Fibroblast of lung (primary cell): ENCODE data around the gene IHH. TPM values are rescaled to one million over a fixed set of nuclear protein-coding genes. Genes with fewer than 3 reads are reported as not detected.
A peak's percentile ranks its signal among the peaks of the same experiment; 100 is the strongest.

Source experiments
- DNase-seq, 2 donors: peaks; one replicate each; pipeline versions ENCODE4 v3.0.0 to v3.0.0-alpha.2; 2010; ENCODE audit warnings: low read depth in 2 of 2
- H2AFZ ChIP-seq: 2 replicates; pipeline ENCODE4 v1.5.1; 2012; ENCODE audit warnings: low read length, control low read depth, inconsistent platforms
- H3K27ac ChIP-seq: 2 replicates; pipeline ENCODE4 v1.5.1; 2011; ENCODE audit warnings: low read length, control low read depth; ENCODE audit not compliant: insufficient read depth
- H3K27me3 ChIP-seq: 2 replicates; pipeline ENCODE4 v1.5.1; 2011; ENCODE audit warnings: mild to moderate bottlenecking, low read length; ENCODE audit not compliant: control insufficient read depth, insufficient read depth
- H3K36me3 ChIP-seq: 2 replicates; pipeline ENCODE4 v1.5.1; 2011; ENCODE audit warnings: low read length; ENCODE audit not compliant: control insufficient read depth, insufficient read depth
- H3K4me1 ChIP-seq: 2 replicates; pipeline ENCODE4 v1.5.1; 2011; ENCODE audit warnings: low read length; ENCODE audit not compliant: control insufficient read depth, insufficient read depth; ENCODE audit errors: extremely low read depth
- H3K4me2 ChIP-seq: 2 replicates; pipeline ENCODE4 v1.5.1; 2011; ENCODE audit warnings: low read length, control low read depth; ENCODE audit not compliant: insufficient read depth; ENCODE audit errors: extremely low read depth
- H3K4me3 ChIP-seq, 4 experiments: fragments of 200-600 bp in 1 of 4; sonication (generic) in 1 of 4; replicated peaks in 1 of 4; 2 replicates each; pipeline ENCODE4 v1.5.1; 2011 to 2016; ENCODE audit warnings: low read length in 4 of 4, low read depth in 3 of 4, mild to moderate bottlenecking in 3 of 4, control low read depth in 2 of 4, inconsistent platforms in 1 of 4, mixed read lengths in 1 of 4; ENCODE audit not compliant: insufficient read depth in 1 of 4; ENCODE audit errors: control extremely low read depth in 1 of 4
- H3K79me2 ChIP-seq: 2 replicates; pipeline ENCODE4 v1.5.1; 2012; ENCODE audit warnings: mild to moderate bottlenecking, low read length, inconsistent platforms; ENCODE audit not compliant: control insufficient read depth, insufficient read depth
- H3K9ac ChIP-seq: 2 replicates; pipeline ENCODE4 v1.5.1; 2011; ENCODE audit warnings: mild to moderate bottlenecking, low read length, control low read depth; ENCODE audit not compliant: insufficient read depth
- H3K9me3 ChIP-seq: 2 replicates; pipeline ENCODE4 v1.5.1; 2012; ENCODE audit warnings: low read depth, low read length; ENCODE audit not compliant: control insufficient read depth, insufficient read depth
- H4K20me1 ChIP-seq: 2 replicates; pipeline ENCODE4 v1.5.1; 2011; ENCODE audit warnings: low read length; ENCODE audit not compliant: control insufficient read depth, insufficient read depth; ENCODE audit errors: extremely low read depth
- EZH2 ChIP-seq: IDR thresholded peaks from 2 replicates; pipeline ENCODE4 v1.5.1; 2012; ENCODE audit warnings: low read length, control low read depth, mild to moderate bottlenecking; ENCODE audit errors: missing control alignments
- polyA plus RNA-seq, 2 donors: library from polyadenylated mRNA; depleted of rRNA in 1 of 2; stranded (reverse) in 1 of 2; unstranded in 1 of 2; fragments of >200 nt; gene quantifications; 2 replicates each; pipeline ENCODE4 v1.2.1, GENCODE V29; 2011 to 2012; ENCODE audit warnings: missing spikeins in 1 of 2
- total RNA-seq: library from RNA; depleted of rRNA; stranded (reverse); fragments of >200 nt; gene quantifications from 2 replicates; pipeline ENCODE4 v1.2.1, GENCODE V29; 2014
- TF ChIP-seq, protein P1 (sequence below), 2 donors: IDR thresholded peaks in 1 of 2; conservative IDR thresholded peaks in 1 of 2; 1 replicate in 1 of 2; 2 replicates in 1 of 2; pipeline ENCODE4 v1.5.1; 2011 to 2012; ENCODE audit warnings: low read length in 2 of 2, control low read depth in 1 of 2, inconsistent platforms in 1 of 2, low read depth in 1 of 2, mild to moderate bottlenecking in 1 of 2

IHH gene
- total and polyA plus RNA-seq, 2 donors (not counting 1 experiment from before 2014, with no cell fraction given): not detected

DNA sequence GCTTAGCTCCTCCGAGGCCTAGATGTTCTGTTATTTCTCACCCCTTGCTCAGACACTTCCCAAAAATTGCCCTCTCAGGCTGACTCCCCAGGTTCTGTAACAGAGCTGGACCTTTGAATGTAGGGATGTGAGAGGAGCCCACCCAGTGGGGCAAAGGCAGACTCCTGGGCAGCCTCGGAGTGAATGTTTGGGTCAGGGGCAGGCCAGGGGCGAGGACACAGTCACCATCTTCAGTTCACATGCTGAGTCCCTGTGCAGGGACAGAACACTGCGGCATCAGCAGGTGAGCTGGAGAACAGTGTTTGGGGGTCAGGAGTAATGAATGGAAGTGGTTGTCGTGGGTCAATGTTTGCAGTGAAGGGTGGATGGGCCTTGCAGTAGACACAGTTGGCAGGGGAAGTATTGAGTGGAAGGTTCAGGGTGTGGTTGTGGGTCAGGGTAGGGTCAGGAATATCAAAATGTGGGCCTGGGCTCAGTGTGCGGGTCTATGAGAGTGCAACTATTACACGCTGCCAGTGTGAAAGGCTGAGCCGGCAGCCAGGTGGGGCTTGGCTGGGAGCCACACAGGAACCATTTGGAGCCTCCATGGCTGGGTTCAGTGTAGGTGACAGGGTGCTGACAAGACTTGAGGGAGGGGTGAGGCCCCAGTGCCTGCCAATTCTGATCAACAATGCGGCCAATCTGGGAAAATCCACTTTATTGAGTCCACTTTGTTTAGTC, 4.4 kb downstream of the IHH start:
- Histone ChIP-seq H3K27me3 (peaks cover 54% of the 10 kb centered on the region), H2AFZ (no peak overlapping the region), H3K36me3 (no peaks in the 10 kb centered on the region), H3K9me3 (no peaks in the 10 kb centered on the region), H3K9ac (no peak overlapping the region), H3K4me3 (no peak overlapping the region), H3K27ac (no peak overlapping the region), H3K79me2 (no peaks in the 10 kb centered on the region), H3K4me1 (no peaks in the 10 kb centered on the region), H3K4me2 (no peak overlapping the region), H4K20me1 (no peaks in the 10 kb centered on the region)
- DNase-seq: no peak
- TF ChIP-seq, protein P1, sequence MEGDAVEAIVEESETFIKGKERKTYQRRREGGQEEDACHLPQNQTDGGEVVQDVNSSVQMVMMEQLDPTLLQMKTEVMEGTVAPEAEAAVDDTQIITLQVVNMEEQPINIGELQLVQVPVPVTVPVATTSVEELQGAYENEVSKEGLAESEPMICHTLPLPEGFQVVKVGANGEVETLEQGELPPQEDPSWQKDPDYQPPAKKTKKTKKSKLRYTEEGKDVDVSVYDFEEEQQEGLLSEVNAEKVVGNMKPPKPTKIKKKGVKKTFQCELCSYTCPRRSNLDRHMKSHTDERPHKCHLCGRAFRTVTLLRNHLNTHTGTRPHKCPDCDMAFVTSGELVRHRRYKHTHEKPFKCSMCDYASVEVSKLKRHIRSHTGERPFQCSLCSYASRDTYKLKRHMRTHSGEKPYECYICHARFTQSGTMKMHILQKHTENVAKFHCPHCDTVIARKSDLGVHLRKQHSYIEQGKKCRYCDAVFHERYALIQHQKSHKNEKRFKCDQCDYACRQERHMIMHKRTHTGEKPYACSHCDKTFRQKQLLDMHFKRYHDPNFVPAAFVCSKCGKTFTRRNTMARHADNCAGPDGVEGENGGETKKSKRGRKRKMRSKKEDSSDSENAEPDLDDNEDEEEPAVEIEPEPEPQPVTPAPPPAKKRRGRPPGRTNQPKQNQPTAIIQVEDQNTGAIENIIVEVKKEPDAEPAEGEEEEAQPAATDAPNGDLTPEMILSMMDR (conservative IDR thresholded peaks at IDR 0.05 in 1 of 2, IDR thresholded peaks at IDR 0.05 in 1 of 2; ENCODE audit: low read depth in 1 of 2, low read length in 2 of 2): no peak
- TF ChIP-seq EZH2: peak; percentile 2

DNA sequence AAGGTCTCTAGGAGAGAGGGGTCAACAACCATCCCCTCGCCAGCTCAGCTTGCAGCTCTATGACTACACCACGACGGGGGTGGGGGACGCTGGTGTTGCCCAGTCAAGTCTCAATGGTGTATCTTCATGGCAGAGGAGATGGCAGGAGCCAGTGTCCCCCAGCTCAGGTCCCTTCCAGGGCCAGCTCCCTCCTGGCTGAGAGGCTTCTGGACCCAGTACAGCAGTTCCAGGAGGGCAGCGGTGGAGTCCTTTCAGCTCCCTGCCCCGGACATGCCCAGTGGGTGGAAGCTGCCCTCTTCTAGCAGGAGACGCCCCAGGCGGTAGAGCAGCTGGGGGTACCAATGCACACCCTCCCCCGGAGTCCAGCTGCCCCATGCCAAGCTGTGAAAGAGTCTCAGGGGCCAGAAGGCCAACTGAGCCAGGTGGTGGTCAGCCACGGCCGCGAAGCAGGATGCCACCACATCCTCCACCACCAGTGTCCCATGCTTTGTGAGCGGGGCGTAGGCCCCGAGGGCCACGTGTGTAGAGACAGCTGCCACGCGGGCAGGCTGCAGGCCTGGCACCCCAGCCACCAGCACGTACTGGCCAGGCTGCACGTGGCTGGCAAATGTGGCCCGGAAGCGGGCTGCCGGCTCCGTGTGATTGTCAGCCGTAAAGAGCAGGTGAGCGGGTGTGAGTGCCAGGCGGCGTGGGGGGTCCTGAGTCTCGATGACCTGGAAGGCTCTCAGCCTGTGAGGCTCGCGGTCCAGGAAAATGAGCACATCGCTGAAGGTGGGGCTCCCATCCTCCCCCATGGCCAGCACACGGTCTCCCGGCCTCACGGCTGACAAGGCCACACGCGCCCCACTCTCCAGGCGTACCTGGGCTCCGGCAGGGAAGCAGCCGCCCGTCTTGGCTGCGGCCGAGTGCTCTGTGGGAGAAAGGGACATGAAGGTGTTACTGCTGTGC, 5.5 kb downstream of the IHH start:
- H3K4me3 ChIP-seq: no peak overlapping the region
- H4K20me1 ChIP-seq: no peaks in the 10 kb centered on the region
- no peak overlapping the region for H3K27ac ChIP-seq
- no peak for DNase-seq
- H3K36me3 ChIP-seq: no peaks in the 10 kb centered on the region
- no peak overlapping the region for H2AFZ ChIP-seq
- no peaks in the 10 kb centered on the region for H3K9me3 ChIP-seq
- no peaks in the 10 kb centered on the region for H3K4me1 ChIP-seq
- TF ChIP-seq, protein P1 (conservative IDR thresholded peaks at IDR 0.05 in 1 of 2, IDR thresholded peaks at IDR 0.05 in 1 of 2; ENCODE audit: low read depth in 1 of 2, low read length in 2 of 2): no peak
- TF ChIP-seq EZH2: no peak
- H3K79me2 ChIP-seq: no peaks in the 10 kb centered on the region
- H3K27me3 ChIP-seq: peaks cover 46% of the 10 kb centered on the region
- H3K4me2 ChIP-seq: no peak overlapping the region
- no peak overlapping the region for H3K9ac ChIP-seq

DNA sequence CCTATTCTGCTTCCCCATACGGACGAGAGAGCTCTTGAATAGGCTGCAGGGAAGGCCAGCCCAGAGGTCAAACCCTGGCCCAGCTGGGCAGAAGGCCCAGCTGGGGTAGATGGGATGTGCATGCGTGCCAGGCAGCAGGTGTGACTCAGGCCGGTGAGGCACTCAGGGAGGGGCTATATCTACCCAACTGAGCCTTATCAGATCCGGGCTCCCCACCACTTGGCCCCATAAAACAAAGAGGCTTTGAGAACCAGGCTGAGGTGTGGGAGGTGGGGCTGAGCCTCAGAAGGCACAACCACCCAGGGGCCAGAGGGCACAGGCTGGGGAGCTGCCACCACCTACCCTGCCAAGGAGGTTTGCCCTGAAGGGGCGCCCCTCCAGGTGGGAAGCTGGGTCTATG, 11.4 kb downstream of the IHH start:
- Histone ChIP-seq H3K9me3 (no peaks in the 10 kb centered on the region), H3K36me3 (no peaks in the 10 kb centered on the region), H3K27me3 (peaks cover 5% of the 10 kb centered on the region), H3K27ac (no peak overlapping the region), H2AFZ (no peak overlapping the region), H3K79me2 (no peaks in the 10 kb centered on the region), H3K4me2 (no peak overlapping the region), H3K9ac (no peak overlapping the region), H3K4me3 (no peak overlapping the region), H3K4me1 (no peaks in the 10 kb centered on the region), H4K20me1 (no peaks in the 10 kb centered on the region)
- TF ChIP-seq, protein P1 (conservative IDR thresholded peaks at IDR 0.05 in 1 of 2, IDR thresholded peaks at IDR 0.05 in 1 of 2; ENCODE audit: low read depth in 1 of 2, low read length in 2 of 2): no peak
- TF ChIP-seq EZH2: no peak
- no peak for DNase-seq
